Middle frontal gyrus (tissue), 1 donor: Measurements from ENCODE around the gene SIMC1.
"Not testable (repeated sequence)": the region's sequence is repeated elsewhere in the genome, so short reads cannot be mapped to it uniquely, and the experiment has no call there.

ENCODE experiments used
- DNase-seq: peaks from one replicate; pipeline ENCODE4 v3.0.0-alpha.2; 2015; ENCODE audit warnings: low spot score; ENCODE audit errors: extremely low spot score

The SIMC1 gene

GRCh38 chr5:176214466-176215021 is 23.7 kb upstream of the SIMC1 start:
- DNase-seq: not testable (repeated sequence)

GRCh38 chr5:176216393-176216916 is 21.8 kb upstream of the SIMC1 start:
- DNase-seq: not testable (repeated sequence)

- not testable (repeated sequence) for DNase-seq
Observed at GRCh38 chr5:176217188-176217729, 21.0 kb upstream of the SIMC1 start.

GRCh38 chr5:176217764-176218163 is 20.5 kb upstream of the SIMC1 start:
- DNase-seq: not testable (repeated sequence)

GRCh38 chr5:176222006-176222405 is 16.2 kb upstream of the SIMC1 start:
- DNase-seq: not testable (repeated sequence)

GRCh38 chr5:176228358-176228757 is 9.9 kb upstream of the SIMC1 start:
- DNase-seq: not testable (repeated sequence)

GRCh38 chr5:176233253-176233652 is 5.0 kb upstream of the SIMC1 start:
- DNase-seq: not testable (repeated sequence)

GRCh38 chr5:176235155-176235554 is 3.1 kb upstream of the SIMC1 start:
- not testable (repeated sequence) for DNase-seq

- DNase-seq: not testable (repeated sequence)
Observed at GRCh38 chr5:176238645-176239283, 540 bp downstream of the SIMC1 start.

- not testable (repeated sequence) for DNase-seq
Observed at GRCh38 chr5:176239304-176239703, 1.1 kb downstream of the SIMC1 start.

- not testable (repeated sequence) for DNase-seq
Observed at GRCh38 chr5:176244318-176244717, 6.1 kb downstream of the SIMC1 start.

GRCh38 chr5:176245074-176245473 is 6.8 kb downstream of the SIMC1 start:
- not testable (repeated sequence) for DNase-seq

GRCh38 chr5:176245489-176245888 is 7.3 kb downstream of the SIMC1 start:
- not testable (repeated sequence) for DNase-seq

GRCh38 chr5:176250691-176251090 is 12.5 kb downstream of the SIMC1 start:
- not testable (repeated sequence) for DNase-seq

- not testable (repeated sequence) for DNase-seq
Observed at GRCh38 chr5:176252171-176252570, 13.9 kb downstream of the SIMC1 start.

- not testable (repeated sequence) for DNase-seq
Observed at GRCh38 chr5:176253370-176254065, 15.3 kb downstream of the SIMC1 start.

GRCh38 chr5:176254066-176254393 is 15.8 kb downstream of the SIMC1 start:
- not testable (repeated sequence) for DNase-seq

- not testable (repeated sequence) for DNase-seq
Observed at GRCh38 chr5:176257871-176258505, 19.8 kb downstream of the SIMC1 start.

- DNase-seq: not testable (repeated sequence)
Observed at GRCh38 chr5:176260682-176261081, 22.5 kb downstream of the SIMC1 start.

GRCh38 chr5:176266448-176266847 is 28.2 kb downstream of the SIMC1 start:
- not testable (repeated sequence) for DNase-seq

GRCh38 chr5:176289018-176289417 is 50.8 kb downstream of the SIMC1 start:
- DNase-seq: not testable (repeated sequence)
